KMS-11 (cell line): ENCODE measurements around the gene RFPL1.
"Not testable (repeated sequence)": the region's sequence is repeated elsewhere in the genome, so short reads cannot be mapped to it uniquely, and the experiment has no call there.

ENCODE experiments used
- H2AFZ ChIP-seq: fragments of 200-600 bp; sonication (generic); 2 replicates; pipeline ENCODE4 v1.6.1; 2016; ENCODE audit warnings: antibody characterized with exemption, mixed run types, low read depth
- H3K27ac ChIP-seq: fragments of 200-600 bp; sonication (generic); 2 replicates; pipeline ENCODE4 v1.6.1; 2016; ENCODE audit warnings: mild to moderate bottlenecking, mixed run types
- H3K27me3 ChIP-seq: fragments of 200-600 bp; sonication (generic); 2 replicates; pipeline ENCODE4 v1.6.1; 2017; ENCODE audit warnings: mild to moderate bottlenecking, low read depth, mixed run types, moderate library complexity; ENCODE audit not compliant: insufficient read depth
- H3K36me3 ChIP-seq: fragments of 200-600 bp; sonication (generic); 2 replicates; pipeline ENCODE4 v1.6.1; 2017; ENCODE audit warnings: mild to moderate bottlenecking, mixed run types; ENCODE audit not compliant: insufficient read depth
- H3K4me1 ChIP-seq: fragments of 200-600 bp; sonication (generic); 2 replicates; pipeline ENCODE4 v1.6.1; 2016; ENCODE audit warnings: mild to moderate bottlenecking, low read depth, mixed run types; ENCODE audit not compliant: poor library complexity, severe bottlenecking
- H3K4me2 ChIP-seq: fragments of 200-600 bp; sonication (generic); 2 replicates; pipeline ENCODE4 v1.7.0; 2016; ENCODE audit warnings: mild to moderate bottlenecking, mixed run types
- H3K4me3 ChIP-seq: fragments of 200-600 bp; sonication (generic); IDR thresholded peaks from 2 replicates; pipeline ENCODE4 v1.6.1; 2017; ENCODE audit warnings: low read depth, low read length, mixed read lengths; ENCODE audit not compliant: insufficient read depth
- H3K79me2 ChIP-seq: fragments of 200-600 bp; sonication (generic); 2 replicates; pipeline ENCODE4 v1.6.1; 2016; ENCODE audit warnings: low read depth, mixed run types; ENCODE audit not compliant: insufficient read depth
- H3K9ac ChIP-seq: fragments of 200-600 bp; sonication (generic); 2 replicates; pipeline ENCODE4 v1.6.1; 2016; ENCODE audit warnings: mild to moderate bottlenecking, mixed run types
- H4K20me1 ChIP-seq: fragments of 200-600 bp; sonication (generic); 2 replicates; pipeline ENCODE4 v1.6.1; 2016; ENCODE audit warnings: mild to moderate bottlenecking, mixed run types; ENCODE audit not compliant: insufficient read depth
- CTCF ChIP-seq: fragments of 200-600 bp; sonication (generic); conservative IDR thresholded peaks from 2 replicates; pipeline ENCODE4 v1.6.1; 2017; ENCODE audit warnings: low read depth, mild to moderate bottlenecking, antibody characterized with exemption, low read length, moderate library complexity, mixed read lengths

The RFPL1 gene

GRCh38 chr22:29408940-29409339, 29.4 kb upstream of the RFPL1 start:
- Histone ChIP-seq H3K79me2 (no peaks in the 10 kb centered on the region), H3K36me3 (no peaks in the 10 kb centered on the region), H3K4me2 (no peak overlapping the region), H4K20me1 (no peaks in the 10 kb centered on the region), H3K9ac (no peak overlapping the region), H3K27me3 (no peaks in the 10 kb centered on the region), H2AFZ (no peak overlapping the region), H3K27ac (no peak overlapping the region), H3K4me1 (peaks cover 4% of the 10 kb centered on the region), H3K4me3 (no peak overlapping the region)
- no peak for TF ChIP-seq CTCF

GRCh38 chr22:29411569-29412211, 26.7 kb upstream of the RFPL1 start:
- H3K4me2 ChIP-seq, H3K79me2 ChIP-seq, H4K20me1 ChIP-seq, H2AFZ ChIP-seq, H3K27me3 ChIP-seq, H3K36me3 ChIP-seq, H3K27ac ChIP-seq, H3K9ac ChIP-seq, H3K4me3 ChIP-seq: not testable (repeated sequence)
- peaks cover 16% of the 10 kb centered on the region for H3K4me1 ChIP-seq

- H3K4me3 ChIP-seq, H4K20me1 ChIP-seq, H3K79me2 ChIP-seq, H3K9ac ChIP-seq, H3K36me3 ChIP-seq, H2AFZ ChIP-seq, H3K27me3 ChIP-seq, H3K27ac ChIP-seq, H3K4me2 ChIP-seq: not testable (repeated sequence)
- peak; percentile 66 for TF ChIP-seq CTCF
- H3K4me1 ChIP-seq = peaks cover 16% of the 10 kb centered on the region
Observed at GRCh38 chr22:29412772-29413171, 25.6 kb upstream of the RFPL1 start.

GRCh38 chr22:29414951-29415591, 23.3 kb upstream of the RFPL1 start:
- Histone ChIP-seq H3K4me2 (peak overlapping the region; percentile 56), H2AFZ (peak overlapping the region; percentile 99), H3K4me1 (peaks cover 16% of the 10 kb centered on the region), H3K27ac (peak overlapping the region; percentile 87), H3K9ac (peak overlapping the region; percentile 89)
- H4K20me1 ChIP-seq, H3K4me3 ChIP-seq, H3K79me2 ChIP-seq, H3K27me3 ChIP-seq, H3K36me3 ChIP-seq: not testable (repeated sequence)

GRCh38 chr22:29418704-29419103, 19.7 kb upstream of the RFPL1 start:
- H3K4me3 ChIP-seq, H3K9ac ChIP-seq, H2AFZ ChIP-seq, H3K4me2 ChIP-seq, H3K27me3 ChIP-seq, H3K27ac ChIP-seq, H3K36me3 ChIP-seq, H4K20me1 ChIP-seq, H3K79me2 ChIP-seq: not testable (repeated sequence)
- H3K4me1 ChIP-seq = peaks cover 15% of the 10 kb centered on the region

GRCh38 chr22:29426476-29426875, 11.9 kb upstream of the RFPL1 start:
- H3K9ac ChIP-seq = no peak overlapping the region
- H3K4me3 ChIP-seq = no peak overlapping the region
- H3K4me2 ChIP-seq = no peak overlapping the region
- no peaks in the 10 kb centered on the region for H3K36me3 ChIP-seq
- no peak overlapping the region for H2AFZ ChIP-seq
- no peaks in the 10 kb centered on the region for H3K4me1 ChIP-seq
- H3K79me2 ChIP-seq = no peaks in the 10 kb centered on the region
- H3K27me3 ChIP-seq = no peaks in the 10 kb centered on the region
- no peaks in the 10 kb centered on the region for H4K20me1 ChIP-seq
- no peak overlapping the region for H3K27ac ChIP-seq
- TF ChIP-seq CTCF = no peak
